Stimulated activated CD4-positive, alpha-beta T cell treated with anti-CD3 and anti-CD28 coated beads, Interleukin-12 subunit alpha, Interleukin-12 subunit beta, amount 100 ng/mL, for 48 hours (primary cell): Measurements from ENCODE around the gene EDN1.

Source experiments
- DNase-seq, 3 donors: peaks; one replicate each; pipeline ENCODE4 v3.0.0-alpha.2; 2020; ENCODE audit warnings: low read depth in 2 of 3, low spot score in 1 of 3

EDN1 gene

GRCh38 chr6:12344961-12345693 is 55.0 kb downstream of the EDN1 start:
- no peak for DNase-seq

- DNase-seq: no peak
Observed at GRCh38 chr6:12345694-12346058, 55.5 kb downstream of the EDN1 start.
